ENCODE measurements around the gene TAOK1. TPM values are rescaled to one million over a fixed set of nuclear protein-coding genes. Genes with fewer than 3 reads are reported as not detected.
A peak's percentile ranks its signal among the peaks of the same experiment; 100 is the strongest.

TAOK1 gene
- total RNA-seq, 2 experiments from 2014 or later: 46.5 to 47.7 TPM

DNA sequence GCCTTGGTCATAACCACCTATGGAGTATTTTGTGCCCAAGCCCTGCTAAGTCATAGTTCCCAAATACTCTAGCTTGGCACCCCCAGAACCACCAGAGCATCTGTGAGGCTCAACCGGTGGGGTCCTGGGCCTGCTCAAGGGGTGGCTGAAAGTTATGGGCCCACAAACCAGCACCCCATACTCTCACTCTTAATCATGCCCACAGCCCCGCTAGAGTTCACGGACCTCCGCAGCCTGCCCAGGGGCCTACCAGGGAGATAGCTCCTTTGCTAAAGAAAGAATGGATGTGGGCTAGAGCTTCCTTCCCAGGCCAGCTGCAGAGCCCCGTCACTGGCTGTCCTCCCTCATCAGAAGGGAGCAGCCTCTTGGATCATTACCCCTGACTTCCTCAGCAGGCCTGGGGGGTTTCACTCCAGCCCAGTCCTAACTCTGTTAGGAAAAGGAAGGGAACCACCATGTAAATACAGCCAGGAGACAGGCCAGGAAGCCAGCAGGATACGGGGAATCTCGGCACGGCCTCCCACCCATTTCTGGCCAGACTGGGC is 197.9 kb downstream of the TAOK1 start:
- H3K36me3 Mint-ChIP-seq (ENCODE audit: low read depth): peaks cover 8% of the 10 kb centered on the region
- peak overlapping the region; percentile 98 for H3K4me3 Mint-ChIP-seq
- CTCF ChIA-PET: interaction anchor here (0.5 to 4.9 kb wide), 9 partner anchors 9 to 774 kb away, joined by 3 to 36 read pairs (median 5); partner anchors contain the start of gene TP53I13
- H3K27ac Mint-ChIP-seq: peak overlapping the region; percentile 90
- no peak for DNase-seq
- H3K9me3 Mint-ChIP-seq: no peaks in the 10 kb centered on the region
- no peaks in the 10 kb centered on the region for H3K27me3 Mint-ChIP-seq
- POLR2A ChIA-PET: no interaction called here
- H3K4me1 Mint-ChIP-seq: peaks cover 82% of the 10 kb centered on the region

DNA sequence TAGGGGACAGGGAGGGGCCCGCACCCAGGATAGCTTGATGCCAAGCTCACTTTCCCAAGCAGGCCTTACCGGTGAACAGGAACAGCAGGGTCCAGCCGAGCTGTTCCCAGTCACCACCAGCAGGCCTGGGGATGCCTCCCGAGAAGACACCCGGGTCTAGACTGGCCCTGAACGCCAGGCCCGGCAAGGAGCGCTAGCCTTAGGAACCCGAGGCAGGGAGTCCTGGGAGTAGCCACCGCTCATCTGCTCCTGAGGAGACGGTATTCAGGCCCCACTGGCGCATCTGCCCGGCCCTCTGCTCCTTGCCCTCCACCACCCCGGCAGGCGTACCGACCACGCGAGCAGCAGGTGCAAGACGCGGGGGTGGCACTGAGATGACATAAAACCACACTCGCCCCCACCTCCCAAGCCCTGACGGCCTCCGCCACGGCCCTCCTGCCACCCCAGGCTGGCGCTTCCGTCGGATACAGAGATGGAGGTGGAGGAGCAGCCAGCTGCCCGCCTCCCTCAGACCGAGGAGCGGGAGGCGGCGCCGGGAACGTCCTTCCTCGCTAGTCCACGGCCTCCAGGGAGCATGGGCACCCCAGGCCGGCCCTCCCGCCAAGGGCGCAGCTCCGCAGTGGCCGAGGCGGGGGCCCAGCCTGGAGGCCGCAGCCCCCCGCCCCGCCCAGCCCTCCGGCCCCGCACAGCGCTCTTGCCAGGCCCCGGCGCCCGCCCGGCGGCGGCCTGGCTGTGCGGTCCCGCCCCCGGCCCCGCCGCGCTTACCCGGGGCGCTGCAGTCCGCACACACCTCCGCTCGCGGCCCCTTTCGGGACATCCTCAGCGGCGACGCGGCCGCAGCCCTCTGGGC is 198.6 kb downstream of the TAOK1 start:
- Mint-ChIP-seq H3K4me1 (peaks cover 76% of the 10 kb centered on the region), H3K36me3 (ENCODE audit: low read depth) (peaks cover 3% of the 10 kb centered on the region), H3K9me3 (no peaks in the 10 kb centered on the region), H3K4me3 (peak overlapping the region; percentile 98), H3K27ac (peak overlapping the region; percentile 90), H3K27me3 (no peaks in the 10 kb centered on the region)
- ChIA-PET CTCF (interaction anchor here (0.5 to 4.9 kb wide), 8 partner anchors 9 to 774 kb away, joined by 3 to 36 read pairs (median 6); partner anchors contain the start of gene TP53I13), POLR2A (no interaction called here)
- peak; percentile 43 for DNase-seq

- peak within 1 kb of the TSS; percentile 98 for H3K4me3 Mint-ChIP-seq
- peak; percentile 86 for DNase-seq
- H3K27me3 Mint-ChIP-seq: no peaks in the 10 kb centered on the region
- ChIA-PET CTCF (interaction anchor here (2.1 to 4.9 kb wide), 2 partner anchors 24 to 28 kb away, joined by 10 to 36 read pairs; no protein-coding TSS in a partner anchor), POLR2A (no interaction called here)
- H3K9me3 Mint-ChIP-seq: no peaks in the 10 kb centered on the region
- peaks cover 73% of the 10 kb centered on the region for H3K4me1 Mint-ChIP-seq
- H3K36me3 Mint-ChIP-seq (ENCODE audit: low read depth): peaks cover 2% of the 10 kb centered on the region
- peak within 1 kb of the TSS; percentile 93 for H3K27ac Mint-ChIP-seq
Measured at GRCh38 chr17:29589524-29590410, 199.6 kb downstream of the TAOK1 start, which contains the start of gene GIT1. GIT1 (minus strand) TSS chr17:29589648; CDS start chr17:29589378, 270 bp downstream.

- Mint-ChIP-seq H3K9me3 (no peaks in the 10 kb centered on the region), H3K27ac (peak overlapping the region; percentile 93), H3K36me3 (ENCODE audit: low read depth) (peaks cover 2% of the 10 kb centered on the region), H3K4me1 (peaks cover 64% of the 10 kb centered on the region), H3K4me3 (peak overlapping the region; percentile 77), H3K27me3 (no peaks in the 10 kb centered on the region)
- no peak for DNase-seq
- POLR2A ChIA-PET: no interaction called here
- CTCF ChIA-PET: interaction anchor here (0.9 to 5.0 kb wide), 7 partner anchors 9 to 221 kb away, joined by 3 to 116 read pairs (median 17); partner anchors contain the start of genes ABHD15 and TP53I13
Measured at GRCh38 chr17:29590411-29591145, 200.4 kb downstream of the TAOK1 start.

DNA sequence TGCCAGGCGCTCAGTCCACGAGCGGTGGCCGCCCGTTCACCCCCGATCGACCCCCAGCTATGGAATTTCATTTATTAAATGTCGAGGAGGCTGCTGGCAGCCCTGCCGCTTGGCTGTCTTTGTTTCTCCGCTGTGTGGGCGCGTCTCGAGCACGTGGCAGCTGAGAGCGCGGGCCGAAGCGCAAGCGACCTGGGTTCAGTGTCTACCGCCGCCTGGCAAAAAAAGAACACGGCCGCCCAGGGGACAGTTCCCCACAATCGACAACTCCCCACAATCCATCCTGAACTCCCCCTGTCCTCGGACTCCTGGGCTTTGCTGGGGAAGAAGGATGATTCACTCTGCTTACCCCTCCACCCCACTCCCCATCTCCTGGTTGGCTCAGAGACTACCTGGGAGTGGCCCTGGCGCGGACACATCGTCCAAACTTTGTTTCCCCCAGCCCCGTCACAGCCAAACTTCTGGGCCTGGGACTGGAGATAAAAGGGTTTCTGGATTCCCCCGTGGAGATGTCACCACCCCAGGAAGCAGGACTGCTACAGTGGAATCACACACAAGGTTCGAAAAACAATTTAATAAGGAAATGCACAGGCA is 201.1 kb downstream of the TAOK1 start:
- peaks cover 2% of the 10 kb centered on the region for H3K36me3 Mint-ChIP-seq (ENCODE audit: low read depth)
- peak overlapping the region; percentile 82 for H3K27ac Mint-ChIP-seq
- peak overlapping the region; percentile 77 for H3K4me3 Mint-ChIP-seq
- ChIA-PET CTCF (interaction anchor here (0.8 to 5.0 kb wide), 14 partner anchors 9 to 341 kb away, joined by 3 to 116 read pairs (median 6); partner anchors contain the start of genes ABHD15, SSH2 and TP53I13), POLR2A (interaction anchor here (1.8 kb wide), 1 partner anchor 26 kb away, joined by 5 read pairs; no protein-coding TSS in a partner anchor)
- peak; percentile 30 for DNase-seq
- H3K4me1 Mint-ChIP-seq: peaks cover 58% of the 10 kb centered on the region
- no peaks in the 10 kb centered on the region for H3K9me3 Mint-ChIP-seq
- H3K27me3 Mint-ChIP-seq: no peaks in the 10 kb centered on the region

DNA sequence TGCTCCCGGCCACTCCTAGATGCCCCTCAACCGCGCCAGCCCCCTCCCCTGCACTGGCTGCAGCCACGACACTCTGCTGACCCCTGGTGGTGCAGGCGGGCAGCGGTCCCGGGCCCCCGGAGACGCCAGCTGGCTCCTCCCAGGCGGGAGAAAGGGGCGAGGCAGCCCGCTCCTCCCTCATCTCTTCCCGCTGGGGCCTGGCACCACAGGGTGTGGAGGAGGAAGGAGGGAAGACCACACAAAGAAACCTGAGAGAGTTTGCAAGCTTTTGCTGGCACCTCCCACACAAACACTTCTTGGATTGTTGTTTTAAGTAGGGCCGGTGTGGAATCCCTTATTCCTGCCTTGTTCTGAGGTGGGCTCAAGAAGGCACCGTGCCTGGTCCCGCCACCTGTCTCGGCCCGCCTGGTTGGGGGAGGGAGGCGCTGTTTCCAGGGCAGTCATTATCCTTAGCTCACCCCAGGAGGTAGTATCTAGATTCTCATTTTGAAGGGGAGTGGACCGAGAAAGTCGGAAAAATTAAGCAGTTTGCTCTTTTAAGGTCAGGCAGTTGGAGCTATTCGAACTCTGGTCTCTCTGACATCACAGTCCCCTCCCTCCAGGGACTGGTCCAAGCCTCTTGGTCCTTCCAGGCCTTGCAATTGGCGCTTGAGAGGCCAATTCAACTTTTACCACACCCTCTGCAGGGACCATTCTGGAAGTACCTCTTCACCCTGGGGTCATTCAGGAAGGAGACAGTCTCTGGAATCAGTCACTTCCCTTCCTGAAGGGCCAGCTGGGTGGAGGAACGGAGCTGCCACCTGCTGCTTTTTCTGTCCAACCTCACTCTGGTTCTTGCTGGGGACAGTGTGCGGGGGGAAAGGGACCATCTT is 201.8 kb downstream of the TAOK1 start:
- DNase-seq: peak; percentile 79
- no peaks in the 10 kb centered on the region for H3K27me3 Mint-ChIP-seq
- peak overlapping the region; percentile 82 for H3K27ac Mint-ChIP-seq
- POLR2A ChIA-PET: interaction anchor here (1.8 kb wide), 1 partner anchor 25 kb away, joined by 5 read pairs; no protein-coding TSS in a partner anchor
- H3K4me1 Mint-ChIP-seq: peaks cover 50% of the 10 kb centered on the region
- H3K4me3 Mint-ChIP-seq: peak overlapping the region; percentile 77
- CTCF ChIA-PET: interaction anchor here (0.6 to 5.0 kb wide), 24 partner anchors 8 to 369 kb away, joined by 3 to 116 read pairs (median 4); partner anchors contain the start of genes ABHD15, SSH2 and TP53I13
- H3K36me3 Mint-ChIP-seq (ENCODE audit: low read depth): peaks cover 2% of the 10 kb centered on the region
- no peaks in the 10 kb centered on the region for H3K9me3 Mint-ChIP-seq

DNA sequence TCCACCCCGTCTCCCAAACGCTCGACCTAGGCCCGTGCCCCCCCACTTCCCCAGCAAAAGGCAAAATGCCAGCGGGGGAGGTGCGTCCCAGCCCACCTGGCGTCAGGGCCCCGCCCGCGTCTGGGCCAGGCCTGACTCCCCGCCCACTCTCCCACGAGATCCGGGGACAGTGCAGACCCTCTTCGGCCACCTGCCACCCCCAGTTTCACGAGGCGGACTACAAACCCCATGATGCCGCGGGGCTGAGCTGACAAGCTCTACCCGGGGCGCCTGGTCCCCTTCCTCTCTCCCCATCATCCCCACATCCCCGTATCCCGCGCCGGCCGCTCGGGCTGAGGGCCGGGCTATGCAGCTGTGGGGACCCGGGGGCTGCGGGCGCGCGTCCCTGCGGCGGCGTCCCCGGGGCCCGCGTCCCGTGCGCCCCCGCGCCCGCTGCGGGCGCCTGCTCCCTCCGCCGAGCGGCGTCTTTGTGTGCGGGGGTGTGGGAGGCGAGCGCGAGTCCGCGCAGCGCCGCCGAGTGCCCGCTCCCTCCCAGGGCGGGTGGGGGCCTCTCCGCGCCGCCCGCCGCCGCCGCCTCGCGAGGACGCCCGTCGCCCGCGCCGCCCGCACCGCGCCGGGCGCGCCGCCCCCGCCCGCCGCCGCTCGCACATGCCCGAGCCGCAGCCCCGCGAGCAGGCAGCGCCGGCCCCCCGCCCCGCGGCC is 202.8 kb downstream of the TAOK1 start, which contains the start of gene ANKRD13B:
Gene ANKRD13B, plus strand, starts transcription at position 283 of the 702 bp plus-strand sequence. CDS start 490 bp downstream, outside the sequence.
- ChIA-PET POLR2A (interaction anchor here (1.8 kb wide), 1 partner anchor 24 kb away, joined by 5 read pairs; no protein-coding TSS in a partner anchor), CTCF (interaction anchor here (0.7 to 5.0 kb wide), 13 partner anchors 8 to 338 kb away, joined by 3 to 116 read pairs (median 8); partner anchors contain the start of genes ABHD15, SSH2 and TP53I13)
- Mint-ChIP-seq H3K9me3 (no peaks in the 10 kb centered on the region), H3K27me3 (no peaks in the 10 kb centered on the region), H3K36me3 (ENCODE audit: low read depth) (peaks cover 2% of the 10 kb centered on the region), H3K4me1 (peaks cover 40% of the 10 kb centered on the region), H3K4me3 (peak within 1 kb of the TSS; percentile 68), H3K27ac (peak within 1 kb of the TSS; percentile 62)
- peak; percentile 51 for DNase-seq

DNA sequence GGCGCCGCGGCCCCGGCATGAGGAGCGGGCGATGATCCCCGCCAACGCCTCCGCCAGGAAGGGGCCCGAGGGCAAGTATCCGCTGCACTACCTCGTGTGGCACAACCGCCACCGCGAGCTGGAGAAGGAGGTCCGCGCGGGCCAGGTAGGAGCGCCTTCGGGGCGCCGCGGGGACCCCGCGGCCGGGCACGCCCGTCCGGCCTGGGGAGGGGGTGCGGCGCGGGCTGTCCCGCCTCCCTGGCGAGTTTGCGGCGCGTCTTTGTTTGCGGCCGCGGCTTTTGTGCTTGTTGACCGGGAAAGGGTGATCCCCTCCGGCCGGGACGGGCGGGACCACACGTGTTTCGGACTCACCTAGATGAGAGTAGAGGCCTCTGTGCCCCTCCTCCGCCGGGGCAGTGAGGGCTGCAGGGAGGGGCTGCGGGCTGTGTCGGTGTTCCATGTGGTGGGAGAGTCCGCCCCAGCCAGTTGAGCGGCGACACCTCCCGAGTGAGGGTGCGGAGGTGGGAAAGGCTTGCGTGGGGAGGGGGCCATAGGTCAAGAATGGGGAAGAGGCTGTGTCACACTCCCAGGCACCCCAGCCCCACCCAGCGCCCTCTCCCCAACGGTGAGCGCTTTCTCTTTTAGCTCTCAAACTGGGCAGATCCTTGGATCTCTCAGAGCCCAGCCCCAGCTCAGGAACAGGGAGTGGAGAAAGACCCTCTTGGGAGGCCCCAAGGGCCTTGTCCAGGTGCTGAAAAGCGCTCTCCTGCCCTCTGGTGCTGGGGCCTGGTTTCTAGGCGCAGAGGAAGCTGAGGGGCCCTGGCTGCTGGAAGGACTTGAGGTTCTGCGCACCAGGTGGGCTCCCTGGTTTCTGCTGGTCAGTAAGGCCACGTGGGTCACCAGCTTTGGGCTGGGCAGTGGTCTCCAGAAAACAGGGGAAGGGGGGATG is 203.7 kb downstream of the TAOK1 start:
- H3K9me3 Mint-ChIP-seq: no peaks in the 10 kb centered on the region
- peak overlapping the region; percentile 36 for H3K27ac Mint-ChIP-seq
- CTCF ChIA-PET: interaction anchor here (0.5 to 5.0 kb wide), 11 partner anchors 7 to 128 kb away, joined by 3 to 116 read pairs (median 7); no protein-coding TSS in a partner anchor
- peak; percentile 47 for DNase-seq
- POLR2A ChIA-PET: interaction anchor here (0.6 kb wide), 1 partner anchor 227 kb away, joined by 8 read pairs; no protein-coding TSS in a partner anchor
- H3K4me3 Mint-ChIP-seq: peak overlapping the region; percentile 68
- H3K27me3 Mint-ChIP-seq: no peaks in the 10 kb centered on the region
- H3K4me1 Mint-ChIP-seq: peaks cover 37% of the 10 kb centered on the region
- no peaks in the 10 kb centered on the region for H3K36me3 Mint-ChIP-seq (ENCODE audit: low read depth)

DNA sequence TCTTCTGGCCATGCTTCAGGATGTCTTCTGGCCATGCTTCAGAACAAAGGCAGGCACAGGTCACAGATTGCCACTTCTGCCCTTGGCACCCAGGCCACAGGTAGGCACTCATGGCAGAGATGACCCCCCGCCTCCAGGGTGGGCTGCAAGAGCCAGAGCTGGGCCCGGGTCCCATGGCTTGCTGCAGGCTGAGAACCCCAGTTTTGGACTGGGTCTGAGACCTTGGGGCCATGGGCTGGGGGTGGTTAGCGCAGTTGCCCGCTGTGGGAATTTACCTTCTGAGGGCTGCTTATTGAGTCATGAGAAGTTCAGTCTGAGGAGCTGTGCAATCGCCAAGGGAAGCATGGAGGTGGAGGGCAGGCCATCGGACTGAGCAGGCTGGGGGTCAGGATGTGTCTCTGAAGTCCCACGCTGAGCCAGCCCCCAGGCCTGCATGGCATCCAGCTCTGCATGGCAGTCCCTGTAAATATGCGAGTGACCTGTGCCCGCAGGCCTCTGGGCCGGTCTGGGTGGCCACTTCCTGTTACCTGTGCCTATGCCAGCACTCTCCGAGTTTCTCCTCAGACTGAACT is 204.4 kb downstream of the TAOK1 start:
- Mint-ChIP-seq H3K9me3 (no peaks in the 10 kb centered on the region), H3K36me3 (ENCODE audit: low read depth) (no peaks in the 10 kb centered on the region), H3K27me3 (no peaks in the 10 kb centered on the region), H3K4me3 (peak overlapping the region; percentile 68), H3K4me1 (peaks cover 37% of the 10 kb centered on the region), H3K27ac (no peak overlapping the region)
- CTCF ChIA-PET: interaction anchor here (0.6 to 5.0 kb wide), 6 partner anchors 10 to 127 kb away, joined by 3 to 116 read pairs (median 6); no protein-coding TSS in a partner anchor
- POLR2A ChIA-PET: no interaction called here
- DNase-seq: no peak

All from activated CD4-positive, alpha-beta T cell treated with anti-CD3 and anti-CD28 coated beads, Interleukin-2, amount 10 ng/mL, durations not matched to agents 7 days and 5 days (primary cell).